ENCODE measurements around the gene GALNT18.

Gene GALNT18

GRCh38 chr11:11349106-11349825 lies 272.5 kb downstream of the GALNT18 start:
- no peak for DNase-seq (ENCODE audit: low read depth)

DNA sequence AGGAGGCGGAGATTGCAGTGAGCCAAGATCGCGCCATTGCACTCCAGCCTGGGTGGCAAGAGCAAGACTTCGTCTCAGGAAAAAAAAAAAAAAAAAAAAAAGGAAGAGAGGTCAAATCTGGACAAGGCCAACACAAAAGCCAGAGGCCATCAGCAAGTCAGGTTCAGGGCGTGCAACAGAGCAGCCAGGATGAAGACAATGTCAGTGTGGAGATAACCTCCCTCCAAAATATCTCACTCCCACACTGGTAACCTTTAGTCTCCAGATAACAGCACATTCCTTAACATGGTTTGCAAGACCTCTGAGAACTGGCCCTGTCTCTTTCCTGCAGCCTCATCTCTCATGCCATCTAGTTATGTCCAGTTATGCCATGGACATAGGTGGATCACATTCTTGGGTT lies 273.5 kb downstream of the GALNT18 start:
- no peak for DNase-seq (ENCODE audit: low read depth)

DNA sequence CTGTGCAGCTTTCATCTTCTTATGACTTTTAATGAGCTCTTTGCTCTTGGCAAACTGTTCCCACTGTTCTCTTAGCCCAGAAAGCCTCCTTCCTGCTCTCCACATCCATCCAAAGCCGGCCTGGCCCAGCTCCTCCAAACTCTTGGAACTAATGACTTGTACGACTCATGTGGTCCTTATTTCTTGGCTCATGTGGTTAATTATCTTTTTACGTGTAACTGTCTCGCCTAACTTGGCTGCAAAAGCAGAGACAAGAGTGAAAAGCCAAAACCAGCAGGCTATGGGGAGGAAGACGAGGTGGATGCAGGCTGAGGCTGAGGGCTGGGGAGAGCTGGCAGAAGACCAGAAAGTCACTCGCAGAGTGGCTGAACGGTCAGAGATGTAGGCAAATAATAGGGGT lies 274.2 kb downstream of the GALNT18 start:
- DNase-seq (ENCODE audit: low read depth): no peak

DNA sequence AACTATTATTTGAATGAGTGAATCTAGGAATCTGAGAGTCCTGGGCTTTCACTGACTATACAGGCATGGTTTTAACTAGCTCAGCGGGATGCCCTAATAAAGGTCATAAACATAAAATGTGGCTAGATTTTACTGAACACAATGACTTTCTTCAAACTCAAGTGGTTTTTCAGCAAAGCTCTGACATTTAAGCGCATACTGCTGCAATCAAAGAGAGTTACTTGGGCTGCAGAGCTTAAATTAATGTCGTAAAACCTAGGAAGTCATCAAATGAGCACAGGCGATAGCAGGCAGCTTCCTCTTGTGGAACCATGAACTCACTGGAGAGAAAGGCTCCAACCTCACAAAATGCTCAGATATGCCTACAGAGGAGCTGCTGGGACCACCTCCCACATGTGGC lies 275.5 kb downstream of the GALNT18 start:
- no peak for DNase-seq (ENCODE audit: low read depth)

DNA sequence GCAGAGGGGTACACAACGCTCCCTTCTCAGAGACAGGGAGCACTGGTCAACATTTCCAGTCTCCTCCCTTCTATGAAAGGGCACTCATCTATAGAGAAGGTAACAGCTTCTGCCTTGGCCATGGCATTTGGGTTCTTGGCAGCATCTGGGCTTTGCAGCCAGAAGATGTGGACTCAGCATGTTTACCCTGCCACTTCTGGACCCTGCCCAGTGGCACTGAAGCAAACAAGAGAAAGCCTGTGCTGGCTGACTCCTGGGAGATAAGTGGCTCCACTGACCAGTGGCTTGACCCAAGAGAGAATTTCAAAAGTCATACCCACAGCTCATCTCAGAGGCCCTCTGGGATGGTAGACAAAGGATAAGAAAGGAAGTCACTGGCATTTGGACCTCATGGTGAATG lies 276.7 kb downstream of the GALNT18 start:
- no peak for DNase-seq (ENCODE audit: low read depth)

DNA sequence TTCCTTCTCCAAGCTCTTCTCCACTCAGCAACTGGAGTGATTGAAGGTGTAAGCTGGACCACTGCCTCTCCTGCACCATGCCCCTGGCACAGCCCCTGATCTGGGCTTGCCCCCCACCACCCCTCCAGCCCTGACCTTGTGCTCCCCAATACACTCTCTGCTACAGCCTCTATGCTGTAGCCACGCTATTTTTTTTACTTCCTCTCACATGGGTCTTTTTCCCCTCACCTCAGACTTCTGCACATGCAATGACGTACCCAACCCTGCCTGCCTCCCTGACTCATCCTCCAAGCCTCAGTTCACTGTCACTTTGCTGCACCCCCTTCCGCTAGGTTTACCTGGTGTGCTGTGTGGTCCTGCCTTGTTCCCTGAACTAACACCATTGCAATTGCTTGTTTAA lies 277.8 kb downstream of the GALNT18 start:
- DNase-seq (ENCODE audit: low read depth): no peak

- no peak for DNase-seq (ENCODE audit: low read depth)
Observed at GRCh38 chr11:11338304-11338703, 283.5 kb downstream of the GALNT18 start.

DNA sequence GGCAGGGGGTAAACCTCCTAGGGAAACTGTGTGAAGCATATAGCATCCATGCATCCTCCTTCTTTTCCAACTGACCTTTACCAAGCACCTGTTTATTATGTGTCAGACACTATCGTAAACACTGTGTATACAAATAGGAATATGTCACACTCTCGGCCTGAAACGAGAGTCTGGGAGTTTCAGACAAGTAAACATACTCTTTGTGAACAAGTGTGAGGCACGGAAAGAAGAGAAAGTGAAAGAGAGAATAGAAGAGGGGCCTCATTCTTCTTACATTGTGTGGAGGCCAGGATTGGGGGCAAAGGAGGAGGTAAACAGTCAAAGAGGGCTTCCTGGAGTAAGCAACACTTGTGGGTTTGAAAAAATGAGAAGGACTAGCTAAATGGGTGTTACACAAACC lies 285.1 kb downstream of the GALNT18 start:
- no peak for DNase-seq (ENCODE audit: low read depth)

GRCh38 chr11:11335043-11335442 lies 286.8 kb downstream of the GALNT18 start:
- DNase-seq (ENCODE audit: low read depth): no peak

- DNase-seq (ENCODE audit: low read depth): no peak
Observed at GRCh38 chr11:11334607-11335006, 287.2 kb downstream of the GALNT18 start.

DNA sequence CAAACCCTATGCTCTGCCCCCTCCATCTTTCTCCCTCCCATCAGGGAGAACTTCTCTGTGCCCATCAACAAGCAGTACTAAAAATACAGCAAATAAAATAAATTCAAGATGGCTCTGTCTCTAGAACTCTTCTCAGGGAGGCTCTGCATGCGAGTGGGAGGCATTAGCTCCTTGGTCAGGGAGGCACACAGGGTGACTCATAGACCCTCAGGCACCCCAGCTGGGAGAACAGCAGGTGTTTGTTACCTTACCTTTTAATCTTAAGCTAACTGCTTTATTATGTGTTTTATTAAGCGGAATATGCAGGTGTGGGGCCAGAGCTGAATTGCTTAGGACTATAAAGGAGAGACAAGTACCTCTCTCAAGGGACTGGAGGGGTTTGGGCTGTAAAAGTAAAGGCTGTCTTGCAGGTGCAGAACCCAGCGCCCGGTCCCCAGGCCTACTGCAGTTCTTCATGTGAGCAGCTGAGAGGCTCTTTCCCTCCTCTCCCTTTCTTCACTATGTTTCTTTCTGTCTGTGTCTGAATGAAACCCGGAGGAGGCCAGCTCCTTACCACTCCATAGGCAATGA lies 289.6 kb downstream of the GALNT18 start:
- DNase-seq (ENCODE audit: low read depth): no peak

DNA sequence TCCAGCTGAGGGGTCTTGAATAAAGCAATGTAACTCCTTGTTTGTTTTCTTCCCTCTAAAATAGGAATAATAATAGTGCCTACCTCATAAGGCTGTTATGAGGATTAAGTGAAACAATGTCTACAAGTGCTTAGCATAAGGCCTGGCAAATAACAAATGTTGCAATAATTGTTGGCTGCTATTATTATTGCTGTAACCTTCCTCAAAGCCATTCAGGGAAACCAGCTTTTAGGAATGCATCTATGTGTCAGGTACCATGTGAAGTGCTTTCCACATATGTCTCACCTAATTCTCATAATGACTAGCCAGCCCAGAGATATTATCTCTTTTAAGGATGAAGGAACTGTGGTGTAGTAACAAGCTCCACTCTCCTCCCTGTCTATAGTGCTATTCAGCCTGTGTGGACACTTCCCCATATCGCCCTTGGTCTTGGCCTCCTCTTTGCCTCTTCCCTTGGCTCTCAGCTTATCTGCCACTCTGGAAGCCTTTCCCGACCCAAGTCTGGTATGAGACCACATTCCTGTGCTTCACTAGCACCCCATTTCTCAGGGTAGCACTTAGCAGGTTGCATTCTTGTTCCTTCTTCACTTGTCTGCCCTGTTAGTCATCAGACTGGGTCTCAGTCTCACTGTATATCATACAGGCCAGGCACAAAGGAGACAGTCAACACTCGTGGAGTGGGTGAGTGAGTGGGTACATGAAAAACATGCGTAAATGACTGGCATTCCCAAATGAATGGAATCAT lies 292.6 kb downstream of the GALNT18 start:
- no peak for DNase-seq (ENCODE audit: low read depth)

DNA sequence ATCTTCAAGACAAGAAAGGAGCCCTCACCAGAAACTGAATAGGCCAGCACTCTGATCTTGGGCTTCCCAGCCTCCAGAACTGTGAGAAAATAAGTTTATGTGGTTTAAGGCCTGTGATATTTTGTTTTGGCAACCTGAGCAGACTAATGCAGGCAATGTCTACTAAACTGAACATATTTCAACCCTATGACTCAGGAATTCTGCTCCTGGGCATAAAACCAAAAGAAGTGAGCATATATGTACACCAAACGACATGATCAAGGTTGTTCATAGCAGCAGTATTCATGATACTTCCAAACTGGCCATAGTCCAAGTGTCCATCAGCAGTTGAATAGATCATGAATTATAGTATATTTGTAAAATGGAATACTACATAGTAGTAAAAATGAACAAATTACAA lies 297.7 kb downstream of the GALNT18 start:
- DNase-seq (ENCODE audit: low read depth): no peak

GRCh38 chr11:11322101-11322500 lies 299.7 kb downstream of the GALNT18 start:
- no peak for DNase-seq (ENCODE audit: low read depth)

DNA sequence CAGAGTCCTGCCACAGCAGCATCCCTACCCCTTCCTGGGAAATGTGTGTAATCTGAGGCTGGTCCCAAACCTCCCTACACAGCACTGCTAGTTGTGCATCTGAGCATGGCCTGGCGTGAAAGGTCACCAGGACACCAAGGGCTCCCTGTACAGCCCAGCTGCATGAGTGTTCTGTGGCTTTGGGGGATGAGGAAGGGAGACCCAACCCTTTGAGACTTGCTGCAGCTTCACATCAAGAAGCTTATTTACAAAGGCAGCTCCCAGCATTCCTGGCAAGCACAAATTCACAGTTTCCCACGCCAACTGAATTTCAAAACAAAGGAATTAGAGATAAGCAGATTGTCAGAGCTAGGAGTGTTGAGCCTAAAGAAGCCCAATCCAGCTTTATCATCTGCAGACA lies 301.0 kb downstream of the GALNT18 start:
- DNase-seq (ENCODE audit: low read depth): no peak

GRCh38 chr11:11318961-11319360 lies 302.8 kb downstream of the GALNT18 start:
- no peak for DNase-seq (ENCODE audit: low read depth)

DNA sequence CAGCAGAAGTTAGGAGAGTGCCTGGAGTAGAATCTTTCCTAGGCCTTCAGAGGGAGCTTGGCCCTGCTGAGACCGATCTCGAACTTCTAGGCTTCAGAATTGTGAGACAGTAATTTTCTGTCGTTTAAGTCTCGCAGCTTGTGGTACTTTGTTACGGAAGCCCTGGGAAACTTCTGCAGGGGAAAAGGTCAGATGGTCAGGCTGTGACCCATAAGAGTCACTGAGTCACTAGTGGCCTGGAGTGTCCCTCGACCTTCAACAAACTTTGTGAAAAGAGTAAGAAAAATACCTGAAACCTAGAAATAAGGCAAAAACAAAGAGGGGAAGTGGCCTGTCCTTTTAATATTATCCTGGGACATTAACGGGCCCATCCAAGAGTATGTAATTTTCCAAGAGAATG lies 303.3 kb downstream of the GALNT18 start:
- no peak for DNase-seq (ENCODE audit: low read depth)

DNA sequence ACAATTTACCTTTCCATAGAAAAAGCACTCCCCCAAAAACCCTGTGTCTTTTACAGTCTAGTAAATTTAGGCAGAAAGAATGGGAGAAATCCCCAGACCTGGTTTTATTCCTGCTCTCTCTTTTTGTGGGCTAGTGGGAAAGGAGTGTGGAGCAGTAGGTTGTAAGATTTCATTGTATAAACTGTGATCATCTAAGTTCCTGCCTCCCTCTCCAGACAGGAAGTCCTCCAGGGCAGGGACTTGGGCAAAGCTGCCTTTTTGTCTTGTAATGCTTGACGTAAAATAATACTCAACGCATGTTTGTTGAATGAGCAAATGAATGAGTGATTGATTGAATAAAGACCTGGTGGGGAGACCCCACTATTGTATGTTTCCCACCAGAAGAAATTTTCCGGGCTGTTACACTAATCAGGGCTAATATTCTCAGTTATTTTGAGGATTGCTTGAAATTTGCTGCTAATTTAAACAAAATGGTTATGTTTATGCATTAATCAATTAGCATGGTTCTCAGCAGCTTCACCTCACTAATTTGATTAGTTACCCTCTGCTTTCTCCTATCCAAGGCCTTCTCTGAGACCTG lies 305.1 kb downstream of the GALNT18 start:
- no peak for DNase-seq (ENCODE audit: low read depth)

- DNase-seq (ENCODE audit: low read depth): no peak
Observed at GRCh38 chr11:11313902-11314692, 307.7 kb downstream of the GALNT18 start.

DNA sequence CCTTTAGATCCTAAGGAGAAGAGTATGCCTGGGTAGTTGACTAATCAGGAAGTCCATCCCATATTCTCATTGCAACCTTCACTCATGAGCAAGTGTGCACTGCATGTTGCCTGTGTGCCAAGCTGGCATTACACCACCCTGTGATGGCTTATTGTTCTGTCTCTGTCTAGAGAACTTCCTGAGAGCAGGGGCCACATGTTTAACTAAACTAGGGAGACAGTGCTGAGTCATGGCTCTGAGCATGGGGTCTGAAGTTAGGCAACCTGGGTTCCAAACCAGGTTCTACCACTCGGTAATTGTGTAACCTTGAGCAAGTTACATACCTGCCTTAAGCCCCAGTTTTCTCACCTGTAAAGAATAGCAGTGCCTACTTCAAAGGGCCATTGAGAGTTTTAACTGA lies 308.4 kb downstream of the GALNT18 start:
- DNase-seq (ENCODE audit: low read depth): no peak

- DNase-seq (ENCODE audit: low read depth): no peak
Observed at GRCh38 chr11:11312738-11313137, 309.1 kb downstream of the GALNT18 start.

DNA sequence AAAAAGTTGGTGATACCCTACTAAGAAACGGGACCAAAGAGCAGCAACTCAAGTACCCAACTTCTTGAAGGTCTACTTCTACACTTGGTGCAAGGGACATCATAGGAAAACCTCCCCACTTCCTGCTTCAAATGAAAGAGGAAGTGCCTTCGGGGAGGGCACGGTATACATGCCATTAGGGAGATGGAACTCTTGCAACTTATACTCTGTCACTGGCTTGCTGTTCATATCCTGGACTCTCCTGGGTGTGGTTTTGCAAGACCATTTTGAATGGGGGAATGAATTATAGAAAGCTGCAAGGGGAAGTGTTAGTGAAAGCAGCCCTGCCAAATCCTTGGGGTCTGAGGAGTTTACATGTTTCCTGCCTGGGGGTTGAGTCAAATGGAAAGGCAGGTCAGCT lies 310.6 kb downstream of the GALNT18 start:
- DNase-seq (ENCODE audit: low read depth): no peak
